Peyer's patch (tissue), 4 donors: ENCODE data around the gene SLC13A3. TPM values are rescaled to one million over a fixed set of nuclear protein-coding genes. Genes with fewer than 3 reads are reported as not detected.

Source experiments
- DNase-seq, 3 donors: peaks; one replicate each; pipeline ENCODE4 v3.0.0-alpha.2; 2017 to 2019
- H3K27ac ChIP-seq, 4 donors: fragments of 200-600 bp; sonication (generic); one replicate each; pipeline ENCODE4 v1.5.1; 2016 to 2019
- H3K27me3 ChIP-seq, 2 donors: fragments of 200-600 bp; sonication (generic); one replicate each; pipeline ENCODE4 v1.5.1; 2019
- H3K36me3 ChIP-seq, 3 donors: fragments of 200-600 bp; sonication (generic); one replicate each; pipeline ENCODE4 v1.5.1; 2016 to 2019
- H3K4me1 ChIP-seq, 4 donors: fragments of 200-600 bp; sonication (generic); one replicate each; pipeline ENCODE4 v1.5.1; 2016 to 2019
- H3K4me3 ChIP-seq, 4 donors: fragments of 200-600 bp; sonication (generic); 1 replicate in 3 of 4; 2 replicates in 1 of 4; pipeline ENCODE4 v1.5.1; 2016 to 2019; ENCODE audit warnings: mild to moderate bottlenecking in 1 of 4
- H3K9me3 ChIP-seq, 4 donors: fragments of 200-600 bp; sonication (generic); one replicate each; pipeline ENCODE4 v1.5.1; 2016 to 2019; ENCODE audit warnings: mild to moderate bottlenecking in 1 of 4
- CTCF ChIP-seq, 6 experiments: fragments of 450-650 bp in 4 of 6; fragments of 200-600 bp in 2 of 6; sonication (generic) in 1 of 6; IDR thresholded peaks; one replicate each; pipeline ENCODE4 v1.5.1; 2017 to 2019; ENCODE audit warnings: antibody characterized with exemption in 6 of 6, mild to moderate bottlenecking in 3 of 6, moderate library complexity in 1 of 6
- POLR2A ChIP-seq, 2 donors: fragments of 450-650 bp; IDR thresholded peaks; one replicate each; pipeline ENCODE4 v1.5.1; 2017; ENCODE audit warnings: antibody characterized with exemption in 2 of 2, mild to moderate bottlenecking in 2 of 2, moderate library complexity in 2 of 2
- total RNA-seq, 4 donors: library from RNA; depleted of rRNA; stranded (reverse); fragments of >200 nt; gene quantifications; one replicate each; pipeline ENCODE4 v1.1.0, GENCODE V29; 2016

Gene SLC13A3
- total RNA-seq, 4 donors from 2014 or later = 1.3 to 10.7 TPM; not detected in 2

DNA sequence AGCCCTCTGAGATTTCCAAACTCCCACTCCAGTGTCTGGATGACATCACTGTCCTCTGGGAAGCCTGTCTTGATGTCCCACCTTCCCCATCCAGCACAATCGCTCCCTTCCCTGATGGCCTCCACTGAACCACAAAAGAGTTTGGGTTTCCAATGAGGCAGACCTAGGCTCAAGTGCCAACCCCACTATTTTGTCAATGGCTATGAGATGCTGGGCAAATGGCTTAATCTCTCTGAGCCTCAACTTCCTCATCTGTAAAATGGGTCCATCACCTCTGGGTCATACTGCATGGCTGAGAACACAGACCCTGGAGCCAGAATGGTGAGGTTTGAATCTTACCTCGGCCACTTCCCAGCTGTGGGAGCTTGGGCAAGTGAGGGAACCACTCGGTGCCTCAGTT lies 11.7 kb downstream of the SLC13A3 start:
- no peaks in the 10 kb centered on the region for H3K36me3 ChIP-seq
- H3K27ac ChIP-seq = no peak overlapping the region
- TF ChIP-seq POLR2A (IDR thresholded peaks at IDR 0.05) (no peak), CTCF (IDR thresholded peaks at IDR 0.05) (no peak)
- H3K4me1 ChIP-seq = no peaks in the 10 kb centered on the region
- H3K4me3 ChIP-seq = no peak overlapping the region
- no peaks in the 10 kb centered on the region for H3K27me3 ChIP-seq
- no peak for DNase-seq
- H3K9me3 ChIP-seq = no peaks in the 10 kb centered on the region

- TF ChIP-seq CTCF (IDR thresholded peaks at IDR 0.05) (no peak), POLR2A (IDR thresholded peaks at IDR 0.05) (no peak)
- H3K9me3 ChIP-seq = no peaks in the 10 kb centered on the region
- H3K4me1 ChIP-seq = no peaks in the 10 kb centered on the region
- no peak overlapping the region for H3K27ac ChIP-seq
- no peaks in the 10 kb centered on the region for H3K27me3 ChIP-seq
- DNase-seq = no peak
- no peaks in the 10 kb centered on the region for H3K36me3 ChIP-seq
- H3K4me3 ChIP-seq = no peak overlapping the region
These were observed 12.4 kb downstream of the SLC13A3 start for GRCh38 chr20:46638898-46639274.

DNA sequence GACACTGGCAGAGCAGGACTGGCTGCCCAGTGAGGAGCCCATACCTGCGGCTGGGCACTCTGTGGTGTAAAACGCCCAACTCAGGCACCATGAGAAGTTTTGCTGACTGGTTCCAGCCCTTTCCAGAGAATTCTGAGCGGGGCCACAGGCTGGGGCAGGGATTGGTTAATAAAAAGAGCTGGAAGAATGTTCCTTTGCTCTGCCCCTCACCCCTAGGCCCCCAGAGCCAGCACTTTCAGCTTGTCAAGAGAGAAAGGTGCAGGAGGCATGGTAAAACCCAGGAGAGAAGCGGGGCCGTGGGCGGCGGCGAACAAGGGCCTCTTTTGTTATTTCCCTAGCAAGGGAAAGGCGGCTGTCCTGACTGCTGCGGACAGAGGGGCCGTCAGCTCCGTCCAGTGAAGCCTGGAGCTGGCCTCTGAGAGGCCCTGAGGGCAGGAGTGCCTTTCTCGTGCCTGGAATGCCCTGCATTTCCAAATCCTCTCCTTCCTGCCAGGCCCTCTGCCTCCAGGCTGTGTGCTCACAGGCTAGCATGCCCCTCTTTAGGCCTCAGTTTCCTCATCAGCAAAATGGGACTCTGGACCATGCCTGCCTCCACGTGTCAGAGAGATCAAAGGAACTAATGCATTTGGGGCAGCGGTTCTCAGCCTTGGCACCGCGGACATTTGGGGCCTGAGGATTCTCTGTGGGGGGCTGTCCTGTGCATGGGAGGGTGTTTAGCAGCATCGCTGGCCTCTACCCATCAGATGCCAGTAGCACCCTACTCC lies 12.9 kb downstream of the SLC13A3 start:
- TF ChIP-seq POLR2A (IDR thresholded peaks at IDR 0.05) (no peak), CTCF (IDR thresholded peaks at IDR 0.05) (no peak)
- no peak overlapping the region for H3K27ac ChIP-seq
- no peaks in the 10 kb centered on the region for H3K4me1 ChIP-seq
- no peaks in the 10 kb centered on the region for H3K27me3 ChIP-seq
- no peaks in the 10 kb centered on the region for H3K9me3 ChIP-seq
- no peak overlapping the region for H3K4me3 ChIP-seq
- no peaks in the 10 kb centered on the region for H3K36me3 ChIP-seq
- DNase-seq = no peak

GRCh38 chr20:46637427-46638133 lies 13.7 kb downstream of the SLC13A3 start:
- Histone ChIP-seq H3K27me3 (no peaks in the 10 kb centered on the region), H3K4me1 (no peaks in the 10 kb centered on the region), H3K4me3 (no peak overlapping the region), H3K27ac (no peak overlapping the region), H3K9me3 (no peaks in the 10 kb centered on the region), H3K36me3 (no peaks in the 10 kb centered on the region)
- no peak for DNase-seq
- TF ChIP-seq POLR2A (IDR thresholded peaks at IDR 0.05) = no peak
- no peak for TF ChIP-seq CTCF (IDR thresholded peaks at IDR 0.05)

GRCh38 chr20:46637020-46637419 lies 14.2 kb downstream of the SLC13A3 start:
- TF ChIP-seq CTCF (IDR thresholded peaks at IDR 0.05) (no peak), POLR2A (IDR thresholded peaks at IDR 0.05) (no peak)
- H3K4me3 ChIP-seq = no peak overlapping the region
- no peaks in the 10 kb centered on the region for H3K36me3 ChIP-seq
- no peaks in the 10 kb centered on the region for H3K27me3 ChIP-seq
- no peak overlapping the region for H3K27ac ChIP-seq
- no peaks in the 10 kb centered on the region for H3K4me1 ChIP-seq
- no peaks in the 10 kb centered on the region for H3K9me3 ChIP-seq
- no peak for DNase-seq
